Aortic smooth muscle cell (primary cell): Measurements from ENCODE around the gene ARMC3. TPM values are rescaled to one million over a fixed set of nuclear protein-coding genes. Genes with fewer than 3 reads are reported as not detected.

ENCODE experiments used
- total RNA-seq: library from RNA; depleted of rRNA; stranded (reverse); fragments of >200 nt; gene quantifications from 2 replicates; pipeline ENCODE4 v1.2.3, GENCODE V29; 2014

ARMC3 gene, protein sequence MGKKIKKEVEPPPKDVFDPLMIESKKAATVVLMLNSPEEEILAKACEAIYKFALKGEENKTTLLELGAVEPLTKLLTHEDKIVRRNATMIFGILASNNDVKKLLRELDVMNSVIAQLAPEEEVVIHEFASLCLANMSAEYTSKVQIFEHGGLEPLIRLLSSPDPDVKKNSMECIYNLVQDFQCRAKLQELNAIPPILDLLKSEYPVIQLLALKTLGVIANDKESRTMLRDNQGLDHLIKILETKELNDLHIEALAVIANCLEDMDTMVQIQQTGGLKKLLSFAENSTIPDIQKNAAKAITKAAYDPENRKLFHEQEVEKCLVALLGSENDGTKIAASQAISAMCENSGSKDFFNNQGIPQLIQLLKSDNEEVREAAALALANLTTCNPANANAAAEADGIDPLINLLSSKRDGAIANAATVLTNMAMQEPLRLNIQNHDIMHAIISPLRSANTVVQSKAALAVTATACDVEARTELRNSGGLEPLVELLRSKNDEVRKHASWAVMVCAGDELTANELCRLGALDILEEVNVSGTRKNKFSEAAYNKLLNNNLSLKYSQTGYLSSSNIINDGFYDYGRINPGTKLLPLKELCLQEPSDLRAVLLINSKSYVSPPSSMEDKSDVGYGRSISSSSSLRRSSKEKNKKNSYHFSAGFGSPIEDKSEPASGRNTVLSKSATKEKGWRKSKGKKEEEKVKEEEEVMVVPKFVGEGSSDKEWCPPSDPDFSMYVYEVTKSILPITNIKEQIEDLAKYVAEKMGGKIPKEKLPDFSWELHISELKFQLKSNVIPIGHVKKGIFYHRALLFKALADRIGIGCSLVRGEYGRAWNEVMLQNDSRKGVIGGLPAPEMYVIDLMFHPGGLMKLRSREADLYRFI
- total RNA-seq: under 0.01 TPM in 1 of 2 replicates, not detected in the other

DNA sequence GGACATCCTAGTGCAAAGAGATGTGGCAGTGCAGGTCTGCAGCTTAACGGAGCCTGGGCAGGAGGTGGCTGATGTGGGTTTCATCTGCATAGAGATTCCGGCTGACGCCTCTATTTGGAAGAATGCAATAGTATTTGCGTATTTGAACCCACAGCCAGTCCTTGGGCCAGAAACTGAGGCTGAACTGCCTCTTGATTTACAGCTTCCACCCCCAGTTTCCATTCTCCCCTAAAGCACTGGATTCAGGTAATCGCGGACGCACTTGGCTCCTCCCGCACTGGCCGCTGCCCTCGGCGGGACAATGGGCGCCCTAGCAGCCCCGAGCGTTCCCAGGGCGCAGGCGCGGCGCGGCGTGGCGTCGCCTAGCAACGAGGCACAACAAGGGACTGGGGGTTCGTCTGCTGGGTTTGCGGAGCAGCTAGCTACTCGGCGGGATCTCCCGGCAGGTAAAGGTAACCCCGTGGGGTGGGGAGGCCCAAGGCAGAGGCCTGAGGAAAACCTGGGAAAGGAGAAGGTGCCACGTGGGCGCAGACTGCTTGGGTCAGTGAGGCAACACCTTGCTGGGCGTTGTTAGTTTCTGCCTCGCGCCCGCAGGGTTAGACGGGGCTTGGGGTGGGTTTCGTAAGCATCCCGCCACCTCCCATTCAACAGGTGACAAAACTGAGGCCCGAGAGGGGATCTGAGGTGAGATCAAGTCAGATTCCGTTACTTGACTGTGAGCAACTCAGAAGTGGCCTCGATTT lies at the start of gene ARMC3:
ARMC3 (plus strand) TSS at position 393 of the 743 bp plus-strand sequence. CDS start 3,944 bp downstream, outside the sequence.

Other genes starting within 250 kb of the ARMC3 start
- 45.6 and 59.2 TPM in 2 replicates for gene PIP4K2A, start 213.5 kb upstream of the ARMC3 start, total RNA-seq
- gene MSRB2, start 167.5 kb downstream of the ARMC3 start, total RNA-seq: 14.1 and 15.0 TPM in 2 replicates